Smooth muscle cell (in vitro differentiated cells): ENCODE results near the gene ALDH3A2. TPM values are rescaled to one million over a fixed set of nuclear protein-coding genes. Genes with fewer than 3 reads are reported as not detected.

Source experiments
- DNase-seq: peaks from one replicate; lab custom pipeline; 2025; ENCODE audit not compliant: unreplicated experiment; lab: John Stamatoyannopoulos, UW
- H2AFZ ChIP-seq: fragments of 200-600 bp; sonication (generic); 2 replicates; pipeline ENCODE4 v1.6.0; 2016; ENCODE audit warnings: antibody characterized with exemption, low read depth, mild to moderate bottlenecking
- H3F3A ChIP-seq: fragments of 200-600 bp; sonication (generic); 2 replicates; pipeline ENCODE4 v1.6.0; 2017; ENCODE audit warnings: antibody characterized with exemption, low read depth
- H3K27ac ChIP-seq: fragments of 200-600 bp; sonication (generic); 2 replicates; pipeline ENCODE4 v1.5.1; 2016; ENCODE audit warnings: low read depth, mild to moderate bottlenecking
- H3K27me3 ChIP-seq: fragments of 200-600 bp; sonication (generic); 2 replicates; pipeline ENCODE4 v1.6.1; 2016; ENCODE audit warnings: low read depth, mild to moderate bottlenecking
- H3K36me3 ChIP-seq: fragments of 200-600 bp; sonication (generic); 2 replicates; pipeline ENCODE4 v1.5.1; 2016; ENCODE audit warnings: low read depth
- H3K4me1 ChIP-seq: fragments of 200-600 bp; sonication (generic); 2 replicates; pipeline ENCODE4 v1.5.1; 2016; ENCODE audit warnings: low read depth
- H3K4me2 ChIP-seq: fragments of 200-600 bp; sonication (generic); 2 replicates; pipeline ENCODE4 v1.6.0; 2016; ENCODE audit warnings: mild to moderate bottlenecking
- H3K4me3 ChIP-seq: fragments of 200-600 bp; sonication (generic); 2 replicates; pipeline ENCODE4 v1.5.1; 2016; ENCODE audit warnings: mild to moderate bottlenecking
- H3K79me2 ChIP-seq: fragments of 200-600 bp; sonication (generic); 2 replicates; pipeline ENCODE4 v1.6.0; 2016; ENCODE audit warnings: low read depth, mild to moderate bottlenecking
- H3K9ac ChIP-seq: fragments of 200-600 bp; sonication (generic); 2 replicates; pipeline ENCODE4 v1.6.0; 2016; ENCODE audit warnings: low read depth
- H3K9me3 ChIP-seq: fragments of 200-600 bp; sonication (generic); replicated peaks from 2 replicates; pipeline ENCODE4 v1.5.1; 2016; ENCODE audit warnings: low read depth
- H4K20me1 ChIP-seq: fragments of 200-600 bp; sonication (generic); 2 replicates; pipeline ENCODE4 v1.6.0; 2016; ENCODE audit warnings: low read depth
- CTCF ChIP-seq: fragments of 200-600 bp; sonication (generic); IDR thresholded peaks from 2 replicates; pipeline ENCODE4 v1.5.1; 2017; ENCODE audit warnings: borderline replicate concordance, mild to moderate bottlenecking, antibody characterized with exemption; ENCODE audit not compliant: insufficient read depth, poor library complexity, severe bottlenecking
- WGBS: methylation state at CpG from one replicate; pipeline ENCODE4 v1.1.7; 2016; ENCODE audit warnings: low lambda C conversion rate; 5-methylcytosine and 5-hydroxymethylcytosine counted together
- polyA plus RNA-seq: library from polyadenylated mRNA; unstranded; fragments of >200 nt; fragmentation: Nextera tagmentation; extraction: Ambion mirVana; gene quantifications from 2 replicates; pipeline ENCODE4 v1.2.1, GENCODE V29; 2016
- total RNA-seq: library from RNA; depleted of rRNA; stranded (reverse); fragments of >200 nt; gene quantifications from 2 replicates; pipeline ENCODE4 v1.2.3, GENCODE V29; 2014

The ALDH3A2 gene
- total and polyA plus RNA-seq, 2 experiments from 2014 or later, result 13.5 to 26.9 TPM

- Histone ChIP-seq H3F3A (no peaks in the 10 kb centered on the region), H3K4me3 (no peak overlapping the region), H2AFZ (no peak overlapping the region), H3K27ac (no peak overlapping the region), H3K4me1 (no peaks in the 10 kb centered on the region), H3K27me3 (no peaks in the 10 kb centered on the region), H4K20me1 (peaks cover 7% of the 10 kb centered on the region), H3K36me3 (no peaks in the 10 kb centered on the region), H3K9ac (no peak overlapping the region), H3K9me3 (no peaks in the 10 kb centered on the region), H3K79me2 (peaks cover 5% of the 10 kb centered on the region), H3K4me2 (no peak overlapping the region)
- TF ChIP-seq CTCF, result no peak
- 100% methylated on average over 4 of the region's 4 CpGs for WGBS
- DNase-seq, result no peak
These were observed 6.3 kb downstream of the ALDH3A2 start for GRCh38 chr17:19654896-19655295.

- Histone ChIP-seq H3K79me2 (no peaks in the 10 kb centered on the region), H2AFZ (no peak overlapping the region), H3K36me3 (no peaks in the 10 kb centered on the region), H3F3A (no peaks in the 10 kb centered on the region), H3K4me3 (no peak overlapping the region), H3K9ac (no peak overlapping the region), H3K4me2 (no peak overlapping the region), H3K27me3 (no peaks in the 10 kb centered on the region), H4K20me1 (peaks cover 4% of the 10 kb centered on the region), H3K27ac (no peak overlapping the region), H3K4me1 (no peaks in the 10 kb centered on the region), H3K9me3 (no peaks in the 10 kb centered on the region)
- DNase-seq, result no peak
- TF ChIP-seq CTCF, result no peak
- 95% methylated on average over 4 of the region's 4 CpGs for WGBS
These were observed 7.8 kb downstream of the ALDH3A2 start for GRCh38 chr17:19656336-19656735.

- Histone ChIP-seq H3K4me1 (no peaks in the 10 kb centered on the region), H3F3A (no peaks in the 10 kb centered on the region), H3K4me3 (no peak overlapping the region), H2AFZ (no peak overlapping the region), H3K27me3 (no peaks in the 10 kb centered on the region), H4K20me1 (no peaks in the 10 kb centered on the region), H3K9me3 (no peaks in the 10 kb centered on the region), H3K36me3 (no peaks in the 10 kb centered on the region), H3K27ac (no peak overlapping the region), H3K79me2 (no peaks in the 10 kb centered on the region), H3K4me2 (no peak overlapping the region), H3K9ac (no peak overlapping the region)
- DNase-seq, result no peak
- WGBS, result 86% methylated on average over 4 of the region's 4 CpGs
- no peak for TF ChIP-seq CTCF
These were observed 8.5 kb downstream of the ALDH3A2 start for GRCh38 chr17:19656851-19657581.
